ENCODE results near the gene SULF2. TPM values are rescaled to one million over a fixed set of nuclear protein-coding genes. Genes with fewer than 3 reads are reported as not detected.
"Not testable (repeated sequence)": the region's sequence is repeated elsewhere in the genome, so short reads cannot be mapped to it uniquely, and the experiment has no call there.

Gene SULF2
- polyA plus RNA-seq (2012; ENCODE audit: insufficient read depth, insufficient read length): 0.92 TPM

GRCh38 chr20:47785311-47785853, at the start of gene SULF2:
SULF2 (minus strand) TSS chr20:47785481; CDS start chr20:47757363, 28,118 bp downstream.
- no peak for DNase-seq (ENCODE audit: low read depth, low spot score)

GRCh38 chr20:47831675-47832074, 46.4 kb upstream of the SULF2 start:
- not testable (repeated sequence) for DNase-seq (ENCODE audit: low read depth, low spot score); H3K4me3 ChIP-seq (ENCODE audit: low read length)

More at GRCh38 chr20:47785311-47785853, at the start of gene SULF2:
- no peak within 1 kb of the TSS for H3K4me3 ChIP-seq (ENCODE audit: low read length)

GRCh38 chr20:47826716-47827115, 41.4 kb upstream of the SULF2 start:
- not testable (repeated sequence) for H3K4me3 ChIP-seq (ENCODE audit: low read length); DNase-seq (ENCODE audit: low read depth, low spot score)

- H3K4me3 ChIP-seq (ENCODE audit: low read length); DNase-seq (ENCODE audit: low read depth, low spot score): not testable (repeated sequence)
Measured at GRCh38 chr20:47826006-47826405, 40.7 kb upstream of the SULF2 start.

GRCh38 chr20:47825011-47825762, 39.9 kb upstream of the SULF2 start:
- DNase-seq (ENCODE audit: low read depth, low spot score): no peak
- no peak overlapping the region for H3K4me3 ChIP-seq (ENCODE audit: low read length)

GRCh38 chr20:47823941-47824340, 38.7 kb upstream of the SULF2 start:
- DNase-seq (ENCODE audit: low read depth, low spot score); H3K4me3 ChIP-seq (ENCODE audit: low read length): not testable (repeated sequence)

GRCh38 chr20:47821481-47822100, 36.3 kb upstream of the SULF2 start:
- H3K4me3 ChIP-seq (ENCODE audit: low read length): no peak overlapping the region
- no peak for DNase-seq (ENCODE audit: low read depth, low spot score)

GRCh38 chr20:47818996-47819609, 33.8 kb upstream of the SULF2 start:
- DNase-seq (ENCODE audit: low read depth, low spot score): no peak
- H3K4me3 ChIP-seq (ENCODE audit: low read length): no peak overlapping the region

- DNase-seq (ENCODE audit: low read depth, low spot score): no peak
- no peak overlapping the region for H3K4me3 ChIP-seq (ENCODE audit: low read length)
Measured at GRCh38 chr20:47818466-47818865, 33.2 kb upstream of the SULF2 start.

- no peak for DNase-seq (ENCODE audit: low read depth, low spot score)
- H3K4me3 ChIP-seq (ENCODE audit: low read length): no peak overlapping the region
Measured at GRCh38 chr20:47818016-47818415, 32.7 kb upstream of the SULF2 start.

- H3K4me3 ChIP-seq (ENCODE audit: low read length): no peak overlapping the region
- DNase-seq (ENCODE audit: low read depth, low spot score): no peak
Measured at GRCh38 chr20:47817573-47817972, 32.3 kb upstream of the SULF2 start.

- DNase-seq (ENCODE audit: low read depth, low spot score): no peak
- no peak overlapping the region for H3K4me3 ChIP-seq (ENCODE audit: low read length)
Measured at GRCh38 chr20:47816487-47817451, 31.5 kb upstream of the SULF2 start.

- H3K4me3 ChIP-seq (ENCODE audit: low read length): no peak overlapping the region
- DNase-seq (ENCODE audit: low read depth, low spot score): no peak
Measured at GRCh38 chr20:47815866-47816265, 30.6 kb upstream of the SULF2 start.

GRCh38 chr20:47815416-47815806, 30.1 kb upstream of the SULF2 start:
- DNase-seq (ENCODE audit: low read depth, low spot score): no peak
- no peak overlapping the region for H3K4me3 ChIP-seq (ENCODE audit: low read length)

GRCh38 chr20:47814632-47815415, 29.5 kb upstream of the SULF2 start:
- H3K4me3 ChIP-seq (ENCODE audit: low read length): no peak overlapping the region
- DNase-seq (ENCODE audit: low read depth, low spot score): no peak

- H3K4me3 ChIP-seq (ENCODE audit: low read length): no peak overlapping the region
- no peak for DNase-seq (ENCODE audit: low read depth, low spot score)
Measured at GRCh38 chr20:47810721-47811347, 25.6 kb upstream of the SULF2 start.

GRCh38 chr20:47810116-47810677, 24.9 kb upstream of the SULF2 start:
- DNase-seq (ENCODE audit: low read depth, low spot score): no peak
- no peak overlapping the region for H3K4me3 ChIP-seq (ENCODE audit: low read length)
